Uterus (tissue), 2 donors: ENCODE results near the gene PRKD1.

ENCODE experiments used
- CTCF ChIP-seq, 4 experiments: fragments of 200-600 bp in 2 of 4; fragments of 450-650 bp in 2 of 4; sonication (generic) in 2 of 4; IDR thresholded peaks; one replicate each; pipeline ENCODE4 v1.5.1; 2016 to 2019; ENCODE audit warnings: antibody characterized with exemption in 4 of 4, mild to moderate bottlenecking in 2 of 4, moderate library complexity in 1 of 4
- POLR2A ChIP-seq, 2 donors: fragments of 450-650 bp; IDR thresholded peaks; one replicate each; pipeline ENCODE4 v1.6.1; 2016; ENCODE audit warnings: antibody characterized with exemption in 2 of 2, mild to moderate bottlenecking in 1 of 2, moderate library complexity in 1 of 2

DNA sequence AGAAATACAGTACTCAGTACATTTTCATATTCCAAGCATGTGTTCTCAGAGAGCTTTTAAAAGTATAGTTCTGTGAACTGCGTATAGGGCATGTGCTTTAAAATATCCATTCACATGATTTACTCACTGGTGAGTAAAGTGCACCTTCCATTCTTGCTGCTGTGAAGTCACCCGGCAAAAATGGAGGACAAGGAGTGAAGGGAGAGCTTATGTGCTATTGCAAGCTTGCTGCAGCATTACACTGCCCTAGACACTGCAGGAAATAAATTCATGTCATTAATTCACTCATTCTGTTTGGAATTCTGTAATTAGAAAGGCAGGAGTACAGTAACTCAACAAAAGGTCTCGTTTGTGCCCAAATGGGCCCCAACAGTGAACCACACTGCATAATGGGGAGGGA is 347.8 kb downstream of the PRKD1 start:
- TF ChIP-seq POLR2A (IDR thresholded peaks at IDR 0.05) (no peak), CTCF (IDR thresholded peaks at IDR 0.05) (no peak)
